ENCODE measurements around the gene MAML2.

MAML2 gene

DNA sequence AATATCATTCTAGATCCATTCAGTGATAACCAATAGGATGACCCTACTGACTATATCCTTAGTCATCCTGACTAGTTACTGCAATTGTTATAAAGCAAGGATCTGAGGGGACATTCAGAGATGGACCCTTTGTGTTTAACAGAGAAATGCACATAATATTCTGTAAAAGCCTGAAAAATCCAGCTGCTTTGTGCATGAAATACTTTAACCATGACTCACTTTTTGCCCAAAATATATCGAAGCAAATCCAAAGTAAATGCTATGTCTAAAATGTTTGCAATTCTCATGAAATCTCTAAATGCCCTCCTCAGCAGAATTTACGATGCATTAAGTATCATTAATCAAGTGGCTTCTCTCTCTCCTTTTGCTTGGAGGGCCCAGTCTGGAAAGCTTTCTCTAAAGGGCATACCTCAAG is 240.3 kb downstream of the MAML2 start:
- TF ChIP-seq, protein P1, sequence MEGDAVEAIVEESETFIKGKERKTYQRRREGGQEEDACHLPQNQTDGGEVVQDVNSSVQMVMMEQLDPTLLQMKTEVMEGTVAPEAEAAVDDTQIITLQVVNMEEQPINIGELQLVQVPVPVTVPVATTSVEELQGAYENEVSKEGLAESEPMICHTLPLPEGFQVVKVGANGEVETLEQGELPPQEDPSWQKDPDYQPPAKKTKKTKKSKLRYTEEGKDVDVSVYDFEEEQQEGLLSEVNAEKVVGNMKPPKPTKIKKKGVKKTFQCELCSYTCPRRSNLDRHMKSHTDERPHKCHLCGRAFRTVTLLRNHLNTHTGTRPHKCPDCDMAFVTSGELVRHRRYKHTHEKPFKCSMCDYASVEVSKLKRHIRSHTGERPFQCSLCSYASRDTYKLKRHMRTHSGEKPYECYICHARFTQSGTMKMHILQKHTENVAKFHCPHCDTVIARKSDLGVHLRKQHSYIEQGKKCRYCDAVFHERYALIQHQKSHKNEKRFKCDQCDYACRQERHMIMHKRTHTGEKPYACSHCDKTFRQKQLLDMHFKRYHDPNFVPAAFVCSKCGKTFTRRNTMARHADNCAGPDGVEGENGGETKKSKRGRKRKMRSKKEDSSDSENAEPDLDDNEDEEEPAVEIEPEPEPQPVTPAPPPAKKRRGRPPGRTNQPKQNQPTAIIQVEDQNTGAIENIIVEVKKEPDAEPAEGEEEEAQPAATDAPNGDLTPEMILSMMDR (conservative IDR thresholded peaks at IDR 0.05): no peak
- no peak overlapping the region for H3K27ac ChIP-seq

DNA sequence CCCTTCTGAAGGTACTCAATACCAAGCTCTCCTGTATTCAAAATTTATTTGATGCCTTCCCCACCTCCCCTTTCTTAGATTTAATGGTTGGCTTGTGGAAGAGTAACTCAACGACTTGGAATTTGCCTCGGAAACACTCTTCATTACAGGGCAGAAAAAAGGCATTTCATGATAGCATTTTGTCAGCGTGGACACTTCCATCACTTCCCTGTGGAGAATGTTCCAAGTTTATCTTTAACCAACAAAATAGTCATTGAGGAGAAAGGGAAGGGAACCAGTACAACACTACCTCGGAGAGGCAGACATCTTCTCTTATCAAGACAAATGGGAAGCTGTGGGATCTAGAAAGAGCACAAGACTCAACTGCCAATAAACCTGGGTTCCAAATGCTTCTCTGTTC is 241.8 kb downstream of the MAML2 start:
- TF ChIP-seq, protein P1 (conservative IDR thresholded peaks at IDR 0.05): no peak
- H3K27ac ChIP-seq: no peak overlapping the region

DNA sequence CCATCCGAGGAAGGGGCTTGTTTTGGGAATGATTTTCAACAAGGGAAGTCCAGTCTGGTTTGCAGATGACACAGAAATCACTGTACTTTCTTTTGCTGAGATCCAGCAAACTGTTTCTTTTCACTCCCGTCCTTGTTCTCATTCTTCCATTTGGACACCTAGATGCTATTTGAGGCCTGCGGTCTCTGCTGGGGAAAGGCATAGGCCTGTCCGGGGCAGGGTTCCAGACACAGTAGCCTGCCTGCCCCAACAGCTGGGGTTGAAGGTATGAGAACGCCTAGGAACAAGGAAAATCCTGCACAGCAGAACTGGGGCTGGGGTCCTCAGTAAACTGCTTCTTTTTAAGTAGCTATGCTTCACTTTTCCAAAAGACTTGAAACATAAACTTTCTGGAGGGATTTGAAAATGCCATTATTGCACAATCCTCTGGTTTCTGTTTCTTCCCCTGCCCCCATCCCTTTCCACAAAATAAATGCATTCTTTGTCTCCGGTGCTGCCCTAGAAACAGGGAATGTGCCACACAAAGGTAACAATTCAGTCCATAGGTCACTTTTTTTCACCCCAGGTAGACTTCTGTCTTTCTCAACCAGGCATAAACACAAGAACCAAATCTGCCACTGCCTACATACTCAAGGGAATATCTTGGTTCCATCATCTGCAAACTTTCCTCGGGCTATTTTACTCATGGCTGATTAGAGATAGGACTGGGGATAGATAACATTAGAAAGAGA is 244.3 kb downstream of the MAML2 start:
- TF ChIP-seq, protein P1 (conservative IDR thresholded peaks at IDR 0.05): no peak
- no peak overlapping the region for H3K27ac ChIP-seq

DNA sequence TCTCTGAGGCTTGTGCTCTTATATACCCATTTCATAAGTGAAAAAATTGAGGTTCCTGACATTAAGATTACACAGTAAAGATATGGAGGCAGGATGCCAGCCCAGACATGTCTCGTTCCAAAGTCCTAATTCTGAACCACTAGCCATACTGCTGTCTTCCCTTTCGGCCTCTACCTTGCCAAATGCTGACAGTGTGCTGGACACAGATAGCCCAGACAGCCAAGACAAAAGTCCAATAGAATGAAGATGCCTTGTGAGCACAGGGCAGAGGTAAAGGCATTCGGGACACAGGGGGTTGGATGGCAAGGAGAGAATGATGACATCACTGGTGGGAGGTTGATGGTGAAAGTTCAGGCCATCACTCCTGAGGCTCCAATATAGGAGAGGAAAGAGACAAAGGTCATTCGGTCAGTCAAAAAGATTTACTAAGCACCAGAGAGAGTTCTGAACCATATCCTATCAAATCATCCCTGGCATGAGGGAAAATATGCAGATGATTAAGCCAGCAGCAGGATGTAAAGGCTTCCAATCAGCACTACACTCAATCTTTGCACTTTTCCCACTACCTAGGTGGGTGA is 245.1 kb downstream of the MAML2 start:
- no peak overlapping the region; the same call in 1 of the 2 replicates for H3K27ac ChIP-seq
- TF ChIP-seq, protein P1 (conservative IDR thresholded peaks at IDR 0.05): no peak

DNA sequence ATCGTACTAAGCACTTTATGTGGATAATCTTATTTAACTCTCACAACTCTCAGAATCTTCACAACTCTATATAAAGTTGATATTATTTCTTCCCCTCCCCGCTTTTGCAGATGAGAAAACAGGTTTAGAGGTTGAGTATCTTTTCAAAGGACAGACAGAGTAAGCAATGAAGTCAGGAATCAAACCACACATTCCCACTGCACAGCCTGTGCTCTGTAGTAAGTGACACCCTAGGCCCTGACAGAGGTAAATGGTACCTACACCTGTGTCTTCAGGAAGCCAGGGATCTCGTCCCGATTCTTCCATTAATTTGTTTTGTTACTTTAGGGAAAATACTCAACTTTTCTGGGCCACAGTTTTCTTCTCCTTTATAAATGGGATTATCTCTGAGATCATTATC is 246.6 kb downstream of the MAML2 start:
- TF ChIP-seq, protein P1 (conservative IDR thresholded peaks at IDR 0.05): no peak
- peak overlapping the region; percentile 80 for H3K27ac ChIP-seq

DNA sequence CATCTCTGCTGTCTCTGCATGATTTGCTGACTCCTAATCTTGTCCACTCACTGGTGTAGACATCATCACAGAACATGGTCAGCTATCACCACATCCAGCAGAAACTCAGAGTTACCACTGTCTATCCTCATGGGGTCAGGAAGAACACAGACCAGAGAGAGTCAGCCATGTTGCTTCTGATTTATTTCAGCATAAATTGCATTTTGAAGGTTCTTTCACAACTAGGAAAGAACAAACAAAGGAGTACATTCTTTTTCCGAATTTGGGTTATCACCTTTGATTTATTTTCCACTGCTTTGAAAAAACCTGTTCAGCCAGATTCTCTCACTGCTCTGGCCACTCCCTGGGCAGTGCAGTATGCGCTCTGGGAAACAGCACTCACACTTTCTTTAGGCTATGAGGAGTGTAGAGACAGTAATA is 247.1 kb downstream of the MAML2 start:
- TF ChIP-seq, protein P1 (conservative IDR thresholded peaks at IDR 0.05): no peak
- H3K27ac ChIP-seq: peak overlapping the region; percentile 80

DNA sequence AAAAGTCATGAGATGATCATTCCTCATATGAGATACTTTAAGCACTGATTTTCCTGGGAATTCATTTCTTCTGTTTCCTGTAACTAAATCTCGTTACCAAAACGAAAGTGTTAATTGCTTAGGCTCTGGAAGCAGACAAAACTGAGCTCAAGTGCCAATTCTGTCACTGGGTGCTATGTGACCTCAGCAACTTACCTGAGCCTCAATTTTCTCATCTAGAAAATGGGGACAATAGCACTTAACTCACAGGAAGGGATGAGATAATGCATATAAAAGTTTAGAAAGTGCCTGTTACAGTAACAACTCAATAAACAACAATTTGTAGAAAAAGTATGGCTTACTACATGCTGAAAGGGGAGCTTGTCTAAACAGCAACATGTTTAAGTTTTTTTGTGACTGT is 248.8 kb downstream of the MAML2 start:
- no peak overlapping the region for H3K27ac ChIP-seq
- TF ChIP-seq, protein P1 (conservative IDR thresholded peaks at IDR 0.05): no peak
